Measurements from ENCODE around the gene TAAR9. TPM values are rescaled to one million over a fixed set of nuclear protein-coding genes. Genes with fewer than 3 reads are reported as not detected.
A peak's percentile ranks its signal among the peaks of the same experiment; 100 is the strongest.

The TAAR9 gene
- total RNA-seq, 1 experiment from 2014 or later = not detected

DNA sequence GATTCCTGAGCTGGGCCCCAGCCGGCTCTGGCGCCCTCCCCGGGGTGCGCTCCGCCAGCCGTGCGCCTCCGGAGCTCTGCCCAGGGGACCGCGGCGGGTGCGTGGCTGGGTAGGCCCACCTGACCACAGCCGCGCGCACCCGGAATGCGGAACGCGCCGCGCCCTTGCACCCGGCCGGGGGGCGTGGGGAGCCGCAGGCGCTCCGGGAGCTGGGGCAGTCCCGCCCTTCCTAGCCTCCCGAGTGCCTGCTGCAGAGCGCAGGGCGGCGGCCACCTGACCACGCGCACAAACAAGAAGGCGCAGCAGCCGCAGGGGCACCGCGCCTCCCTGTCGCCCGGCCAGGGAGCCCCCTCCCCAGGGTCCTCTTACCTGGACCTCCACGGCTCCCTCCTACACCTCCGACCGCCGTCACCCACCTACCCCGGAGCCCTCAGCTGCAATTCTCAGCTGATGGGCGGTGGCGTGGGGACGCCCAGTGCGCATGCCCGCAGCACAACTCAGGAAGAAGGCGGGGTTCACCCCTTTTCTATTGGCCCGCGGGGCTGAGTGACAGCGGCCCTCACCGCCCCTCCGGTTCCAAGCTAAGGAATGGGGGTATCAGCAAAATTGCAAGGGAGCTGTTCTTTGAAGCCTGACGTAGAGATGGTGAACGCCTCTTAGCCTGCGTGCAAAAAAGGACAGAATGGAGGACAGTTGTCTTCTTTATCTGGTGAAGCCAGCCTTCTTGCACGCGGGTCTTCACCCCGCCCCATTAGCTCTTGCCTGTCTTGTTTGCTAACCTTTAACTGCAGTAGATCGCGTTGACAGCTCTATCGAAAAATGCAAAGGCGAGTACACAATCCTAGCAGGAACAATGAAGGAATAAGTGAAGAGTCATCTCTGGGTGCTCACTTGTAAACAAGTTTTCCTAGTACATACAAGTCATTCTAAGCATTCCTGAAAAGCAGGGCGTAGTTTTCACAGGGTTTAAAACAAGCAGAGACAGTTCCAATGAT is 25.1 kb upstream of the TAAR9 start, which contains the start of gene STX7:
Gene STX7, minus strand, starts transcription at position 479 of the 995 bp plus-strand sequence. CDS start 9,586 bp downstream, outside the sequence.
- DNase-seq (peak; percentile 84), ATAC-seq (peak; percentile 88)
- Histone ChIP-seq H3K27me3 (ENCODE audit: low read length) (no peaks in the 10 kb centered on the region), H3K4me2 (ENCODE audit: low read length) (peak within 1 kb of the TSS; percentile 85), H3K4me3 (ENCODE audit: low read length) (peak within 1 kb of the TSS; percentile 68), H3F3A (ENCODE audit: low read length, unreplicated experiment) (no peaks in the 10 kb centered on the region), H3K9me2 (replicated peaks; ENCODE audit: low read length) (no peaks in the 10 kb centered on the region), H3K27ac (ENCODE audit: low read length) (peak within 1 kb of the TSS; percentile 9), H3K79me2 (ENCODE audit: low read length) (peaks cover 43% of the 10 kb centered on the region), H3K4me1 (ENCODE audit: insufficient read depth, low read length) (peaks cover 18% of the 10 kb centered on the region), H3K9me3 (ENCODE audit: low read length) (no peaks in the 10 kb centered on the region), H3K9ac (ENCODE audit: low read length) (peak within 1 kb of the TSS; percentile 83), H2AFZ (ENCODE audit: low read length) (peak within 1 kb of the TSS; percentile 74), H3K36me3 (ENCODE audit: low read depth, low read length) (no peaks in the 10 kb centered on the region), H4K20me1 (ENCODE audit: low read length) (0 out of 2 replicates have a peak, but pooled peaks cover 9% of the 10 kb centered on the region)
- intact Hi-C loops (cut with micrococcal nuclease) = no loop called here
- TF ChIP-seq EZH2 (IDR thresholded peaks at IDR 0.05; ENCODE audit: low read length, unreplicated experiment) = no peak
- TF ChIP-seq, protein P1, sequence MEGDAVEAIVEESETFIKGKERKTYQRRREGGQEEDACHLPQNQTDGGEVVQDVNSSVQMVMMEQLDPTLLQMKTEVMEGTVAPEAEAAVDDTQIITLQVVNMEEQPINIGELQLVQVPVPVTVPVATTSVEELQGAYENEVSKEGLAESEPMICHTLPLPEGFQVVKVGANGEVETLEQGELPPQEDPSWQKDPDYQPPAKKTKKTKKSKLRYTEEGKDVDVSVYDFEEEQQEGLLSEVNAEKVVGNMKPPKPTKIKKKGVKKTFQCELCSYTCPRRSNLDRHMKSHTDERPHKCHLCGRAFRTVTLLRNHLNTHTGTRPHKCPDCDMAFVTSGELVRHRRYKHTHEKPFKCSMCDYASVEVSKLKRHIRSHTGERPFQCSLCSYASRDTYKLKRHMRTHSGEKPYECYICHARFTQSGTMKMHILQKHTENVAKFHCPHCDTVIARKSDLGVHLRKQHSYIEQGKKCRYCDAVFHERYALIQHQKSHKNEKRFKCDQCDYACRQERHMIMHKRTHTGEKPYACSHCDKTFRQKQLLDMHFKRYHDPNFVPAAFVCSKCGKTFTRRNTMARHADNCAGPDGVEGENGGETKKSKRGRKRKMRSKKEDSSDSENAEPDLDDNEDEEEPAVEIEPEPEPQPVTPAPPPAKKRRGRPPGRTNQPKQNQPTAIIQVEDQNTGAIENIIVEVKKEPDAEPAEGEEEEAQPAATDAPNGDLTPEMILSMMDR (conservative IDR thresholded peaks at IDR 0.05; ENCODE audit: low read depth, low read length) = no peak
- TF ChIP-seq EZH2phosphoT487 (IDR thresholded peaks at IDR 0.05; ENCODE audit: borderline replicate concordance, low read length) = no peak
- CTCF ChIA-PET = no interaction called here
- POLR2A ChIA-PET (ENCODE audit: unreplicated experiment) = no interaction called here
- no TSS peak for BruUV-seq (replicated peaks)

DNA sequence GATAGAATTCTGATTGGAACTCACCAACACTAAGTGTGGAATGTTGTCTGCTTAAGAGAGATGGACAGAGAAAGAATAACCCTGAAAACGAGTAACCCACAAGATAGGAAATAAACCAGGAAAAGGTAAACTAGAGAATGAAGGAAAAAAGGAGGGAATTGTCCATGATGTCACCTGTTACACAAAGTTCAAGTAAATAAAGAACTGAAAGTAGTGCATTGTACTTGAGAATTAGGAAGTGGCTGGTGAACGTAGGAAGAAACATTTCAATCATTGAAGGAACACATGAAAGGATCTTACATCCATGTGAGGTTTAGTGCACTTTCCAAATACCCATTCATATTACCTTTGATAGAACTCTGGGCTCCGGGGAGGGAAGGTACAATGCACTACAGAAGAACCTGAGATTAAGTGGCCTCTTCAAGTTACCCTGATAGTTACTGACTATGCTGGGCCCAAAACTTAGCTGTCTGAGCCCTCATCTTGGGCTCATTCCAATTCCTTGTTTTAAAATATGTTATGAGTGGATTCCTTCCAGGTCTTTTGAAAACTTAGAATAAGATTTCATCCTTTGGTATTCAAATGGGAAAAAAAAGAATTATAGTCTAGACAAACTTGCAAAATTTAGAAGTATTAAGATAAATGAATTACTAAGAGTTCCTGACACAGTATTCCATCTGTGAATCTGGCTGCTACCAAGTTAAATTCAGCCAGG is 24.1 kb upstream of the TAAR9 start:
- no peaks in the 10 kb centered on the region for H3F3A ChIP-seq (ENCODE audit: low read length, unreplicated experiment)
- POLR2A ChIA-PET (ENCODE audit: unreplicated experiment) = no interaction called here
- H3K9me2 ChIP-seq (replicated peaks; ENCODE audit: low read length) = no peaks in the 10 kb centered on the region
- H2AFZ ChIP-seq (ENCODE audit: low read length) = peak overlapping the region; percentile 74
- H3K36me3 ChIP-seq (ENCODE audit: low read depth, low read length) = no peaks in the 10 kb centered on the region
- peak overlapping the region; percentile 85 for H3K4me2 ChIP-seq (ENCODE audit: low read length)
- no TSS peak for BruUV-seq (replicated peaks)
- DNase-seq (no peak), ATAC-seq (no peak)
- H4K20me1 ChIP-seq (ENCODE audit: low read length) = 0 out of 2 replicates have a peak, but pooled peaks cover 9% of the 10 kb centered on the region
- H3K4me3 ChIP-seq (ENCODE audit: low read length) = peak overlapping the region; percentile 68
- H3K27me3 ChIP-seq (ENCODE audit: low read length) = no peaks in the 10 kb centered on the region
- H3K9ac ChIP-seq (ENCODE audit: low read length) = peak overlapping the region; percentile 83; the same call in 1 of the 2 replicates
- H3K79me2 ChIP-seq (ENCODE audit: low read length) = peaks cover 33% of the 10 kb centered on the region
- H3K4me1 ChIP-seq (ENCODE audit: insufficient read depth, low read length) = peaks cover 18% of the 10 kb centered on the region
- H3K9me3 ChIP-seq (ENCODE audit: low read length) = no peaks in the 10 kb centered on the region
- CTCF ChIA-PET = no interaction called here
- intact Hi-C loops (cut with micrococcal nuclease) = no loop called here
- 0 out of 2 replicates have a peak overlapping the region, but pooled peaks have one; percentile 9 for H3K27ac ChIP-seq (ENCODE audit: low read length)
- no peak for TF ChIP-seq EZH2phosphoT487 (IDR thresholded peaks at IDR 0.05; ENCODE audit: borderline replicate concordance, low read length)
- TF ChIP-seq, protein P1 (conservative IDR thresholded peaks at IDR 0.05; ENCODE audit: low read depth, low read length) = no peak
- TF ChIP-seq EZH2 (IDR thresholded peaks at IDR 0.05; ENCODE audit: low read length, unreplicated experiment) = no peak
